NCI-H446 (cell line): ENCODE results near the gene CCNT1.
"Not testable (repeated sequence)": the region's sequence is repeated elsewhere in the genome, so short reads cannot be mapped to it uniquely, and the experiment has no call there.

Experiments
- DNase-seq, 2 experiments: peaks; one replicate each; lab custom pipeline; 2025; lab: John Stamatoyannopoulos, UW

CCNT1 gene

GRCh38 chr12:48716493-48717251 is at the start of gene CCNT1:
Gene CCNT1 (minus strand): TSS chr12:48716707. CDS start chr12:48716675, 32 bp downstream.
- DNase-seq: peak; percentile 98 to 99

GRCh38 chr12:48765753-48766162 is 49.3 kb upstream of the CCNT1 start:
- no peak for DNase-seq

GRCh38 chr12:48764521-48764920 is 48.0 kb upstream of the CCNT1 start:
- DNase-seq: no peak

- no peak for DNase-seq
Observed at GRCh38 chr12:48758737-48759136, 42.2 kb upstream of the CCNT1 start.

GRCh38 chr12:48758186-48758585 is 41.7 kb upstream of the CCNT1 start:
- DNase-seq: no peak

GRCh38 chr12:48750769-48751356 is 34.4 kb upstream of the CCNT1 start:
- DNase-seq: no peak

- DNase-seq: no peak
Observed at GRCh38 chr12:48750215-48750614, 33.7 kb upstream of the CCNT1 start.

GRCh38 chr12:48744251-48745008 is 27.9 kb upstream of the CCNT1 start:
- no peak for DNase-seq

- DNase-seq: no peak
Observed at GRCh38 chr12:48739618-48740269, 23.2 kb upstream of the CCNT1 start.

- no peak for DNase-seq
Observed at GRCh38 chr12:48736456-48736855, 19.9 kb upstream of the CCNT1 start.

- DNase-seq: no peak
Observed at GRCh38 chr12:48728807-48729206, 12.3 kb upstream of the CCNT1 start.

- not testable (repeated sequence) for DNase-seq
Observed at GRCh38 chr12:48720737-48721136, 4.2 kb upstream of the CCNT1 start.

GRCh38 chr12:48720171-48720570 is 3.7 kb upstream of the CCNT1 start:
- not testable (repeated sequence) for DNase-seq

- DNase-seq: not testable (repeated sequence)
Observed at GRCh38 chr12:48719002-48719401, 2.5 kb upstream of the CCNT1 start.

- no peak for DNase-seq
Observed at GRCh38 chr12:48717252-48717695, 767 bp upstream of the CCNT1 start.

GRCh38 chr12:48716168-48716492 is 377 bp downstream of the CCNT1 start:
- no peak for DNase-seq

- no peak for DNase-seq
Observed at GRCh38 chr12:48712209-48712608, 4.3 kb downstream of the CCNT1 start.

- not testable (repeated sequence) for DNase-seq
Observed at GRCh38 chr12:48698822-48699221, 17.7 kb downstream of the CCNT1 start.

- DNase-seq: no peak
Observed at GRCh38 chr12:48696626-48697025, 19.9 kb downstream of the CCNT1 start.

GRCh38 chr12:48695859-48696258 is 20.6 kb downstream of the CCNT1 start:
- DNase-seq: no peak

- no peak for DNase-seq
Observed at GRCh38 chr12:48694038-48694437, 22.5 kb downstream of the CCNT1 start.

- DNase-seq: no peak
Observed at GRCh38 chr12:48693572-48693971, 22.9 kb downstream of the CCNT1 start.
